ENCODE measurements around the gene PANK2.
"Not testable (repeated sequence)": the region's sequence is repeated elsewhere in the genome, so short reads cannot be mapped to it uniquely, and the experiment has no call there.

Gene PANK2

GRCh38 chr20:3904857-3905256, 15.7 kb downstream of the PANK2 start:
- Histone ChIP-seq H3K4me1 (ENCODE audit: insufficient read depth, poor library complexity, severe bottlenecking) (peaks cover 25% of the 10 kb centered on the region), H3K4me3 (ENCODE audit: severe bottlenecking) (no peak overlapping the region), H3K9me3 (ENCODE audit: severe bottlenecking) (no peaks in the 10 kb centered on the region), H3K27ac (ENCODE audit: poor library complexity, severe bottlenecking) (no peak overlapping the region), H3K27me3 (ENCODE audit: insufficient read depth, poor library complexity, severe bottlenecking) (no peaks in the 10 kb centered on the region), H3K36me3 (ENCODE audit: low read depth) (peaks cover 48% of the 10 kb centered on the region)
- DNase-seq (ENCODE audit: low spot score), result no peak
- TF ChIP-seq CTCF (IDR thresholded peaks at IDR 0.05; ENCODE audit: poor library complexity, severe bottlenecking), result no peak
- no peak for ATAC-seq (ENCODE audit: low read depth)

DNA sequence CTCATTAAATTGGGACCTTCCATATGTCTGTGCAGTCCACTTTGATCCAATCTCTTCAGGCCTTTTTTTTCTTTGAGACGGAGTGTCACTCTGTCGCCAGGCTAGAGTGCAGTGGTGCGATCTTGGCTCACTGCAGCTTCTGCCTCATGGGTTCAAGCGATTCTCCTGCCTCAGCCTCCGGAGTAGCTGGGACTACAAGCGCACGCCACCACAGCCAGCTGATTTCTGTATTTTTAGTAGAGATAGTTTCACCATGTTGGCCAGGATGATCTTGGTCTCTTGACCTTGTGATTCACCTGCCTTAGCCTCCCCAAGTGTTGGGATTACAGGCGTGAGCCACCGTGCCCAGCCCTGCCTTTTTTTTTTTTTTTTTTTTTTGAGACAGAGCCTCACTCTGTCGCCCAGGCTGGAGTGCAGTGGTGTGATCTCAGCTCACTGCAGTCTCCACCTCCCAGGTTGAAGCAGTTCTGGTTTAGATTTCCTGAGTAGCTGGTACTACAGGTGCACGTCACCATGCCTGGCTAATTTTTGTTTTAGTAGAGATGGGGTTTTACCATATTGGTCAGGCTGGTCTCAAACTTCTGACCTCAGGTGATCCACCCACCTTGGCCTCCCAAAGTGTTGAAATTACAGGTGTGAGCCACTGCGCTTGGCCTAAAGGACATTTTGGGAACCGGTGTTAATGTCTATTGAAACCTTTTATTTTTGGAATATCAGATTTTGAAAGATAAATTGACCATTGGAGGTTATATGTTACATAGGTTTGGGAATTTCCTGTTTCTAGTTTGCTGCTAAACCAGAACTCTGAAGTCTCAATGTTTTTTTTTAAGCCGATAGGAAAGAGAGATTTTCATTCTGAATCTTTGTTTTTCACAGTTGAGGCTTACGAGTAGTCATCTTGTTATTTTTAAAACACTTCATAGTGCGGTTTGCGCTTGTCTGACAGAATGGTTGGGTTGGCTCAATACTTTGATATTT, 17.8 kb downstream of the PANK2 start:
- DNase-seq (ENCODE audit: low spot score); H3K27ac ChIP-seq (ENCODE audit: poor library complexity, severe bottlenecking); H3K9me3 ChIP-seq (ENCODE audit: severe bottlenecking); H3K4me1 ChIP-seq (ENCODE audit: insufficient read depth, poor library complexity, severe bottlenecking); H3K4me3 ChIP-seq (ENCODE audit: severe bottlenecking); H3K27me3 ChIP-seq (ENCODE audit: insufficient read depth, poor library complexity, severe bottlenecking); ATAC-seq (ENCODE audit: low read depth): not testable (repeated sequence)
- peaks cover 54% of the 10 kb centered on the region for H3K36me3 ChIP-seq (ENCODE audit: low read depth)

DNA sequence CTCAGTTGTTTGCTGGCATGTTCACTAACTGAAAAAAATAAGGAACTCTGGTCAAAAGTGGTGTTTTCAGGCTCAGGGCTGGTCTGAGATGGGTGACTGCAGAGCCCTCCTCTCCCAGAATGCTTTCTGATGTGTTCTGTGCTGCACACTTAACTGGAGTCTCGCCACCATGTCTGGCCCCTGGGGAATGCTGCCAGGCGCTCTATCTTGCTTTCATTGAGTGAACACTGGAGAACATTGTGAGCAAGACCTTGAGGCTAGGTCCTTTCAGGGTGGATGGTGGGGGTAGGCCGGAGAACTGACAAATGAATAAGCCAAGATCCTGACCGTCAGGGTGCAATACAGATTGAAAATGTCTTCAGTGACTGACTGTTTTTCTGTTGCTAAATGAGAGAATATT, 19.5 kb downstream of the PANK2 start:
- Histone ChIP-seq H3K9me3 (ENCODE audit: severe bottlenecking) (no peaks in the 10 kb centered on the region), H3K4me1 (ENCODE audit: insufficient read depth, poor library complexity, severe bottlenecking) (no peaks in the 10 kb centered on the region), H3K36me3 (ENCODE audit: low read depth) (peaks cover 64% of the 10 kb centered on the region), H3K4me3 (ENCODE audit: severe bottlenecking) (no peak overlapping the region), H3K27ac (ENCODE audit: poor library complexity, severe bottlenecking) (no peak overlapping the region), H3K27me3 (ENCODE audit: insufficient read depth, poor library complexity, severe bottlenecking) (no peaks in the 10 kb centered on the region)
- DNase-seq (ENCODE audit: low spot score) (no peak), ATAC-seq (ENCODE audit: low read depth) (no peak)
- TF ChIP-seq CTCF (IDR thresholded peaks at IDR 0.05; ENCODE audit: poor library complexity, severe bottlenecking), result no peak

DNA sequence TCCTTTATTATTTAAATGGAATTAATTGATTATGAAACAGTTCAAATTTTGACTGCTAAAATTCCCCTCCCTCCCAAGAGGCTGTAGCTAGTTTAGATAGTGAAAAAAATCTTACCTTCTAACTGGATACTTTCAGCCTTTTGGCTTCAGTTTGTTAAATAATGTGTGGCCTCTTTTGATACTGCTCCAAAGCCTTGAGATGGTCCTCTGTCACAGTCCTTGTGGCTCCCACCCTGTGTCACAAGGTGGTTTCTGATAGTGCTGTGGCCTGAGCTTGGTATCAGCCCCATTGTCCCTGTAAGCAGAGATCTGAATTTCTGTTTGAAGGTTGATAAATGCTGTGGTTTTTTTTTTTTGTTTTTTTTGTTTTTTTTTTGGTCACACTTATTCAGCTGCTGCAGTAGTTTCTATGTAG, 20.8 kb downstream of the PANK2 start:
- Histone ChIP-seq H3K9me3 (ENCODE audit: severe bottlenecking) (no peaks in the 10 kb centered on the region), H3K27ac (ENCODE audit: poor library complexity, severe bottlenecking) (no peak overlapping the region), H3K4me1 (ENCODE audit: insufficient read depth, poor library complexity, severe bottlenecking) (no peaks in the 10 kb centered on the region), H3K4me3 (ENCODE audit: severe bottlenecking) (no peak overlapping the region), H3K36me3 (ENCODE audit: low read depth) (peaks cover 76% of the 10 kb centered on the region), H3K27me3 (ENCODE audit: insufficient read depth, poor library complexity, severe bottlenecking) (no peaks in the 10 kb centered on the region)
- TF ChIP-seq CTCF (IDR thresholded peaks at IDR 0.05; ENCODE audit: poor library complexity, severe bottlenecking), result no peak
- ATAC-seq (ENCODE audit: low read depth), result no peak
- no peak for DNase-seq (ENCODE audit: low spot score)

- no peak for TF ChIP-seq CTCF (IDR thresholded peaks at IDR 0.05; ENCODE audit: poor library complexity, severe bottlenecking)
- H3K36me3 ChIP-seq (ENCODE audit: low read depth), result peaks cover 85% of the 10 kb centered on the region
- H3K27ac ChIP-seq (ENCODE audit: poor library complexity, severe bottlenecking), result no peak overlapping the region
- H3K27me3 ChIP-seq (ENCODE audit: insufficient read depth, poor library complexity, severe bottlenecking), result no peaks in the 10 kb centered on the region
- no peaks in the 10 kb centered on the region for H3K9me3 ChIP-seq (ENCODE audit: severe bottlenecking)
- DNase-seq (ENCODE audit: low spot score) (no peak), ATAC-seq (ENCODE audit: low read depth) (no peak)
- no peaks in the 10 kb centered on the region for H3K4me1 ChIP-seq (ENCODE audit: insufficient read depth, poor library complexity, severe bottlenecking)
- no peak overlapping the region for H3K4me3 ChIP-seq (ENCODE audit: severe bottlenecking)
Observed at GRCh38 chr20:3910853-3911252, 21.7 kb downstream of the PANK2 start.
